ENCODE results near the gene AK9. TPM values are rescaled to one million over a fixed set of nuclear protein-coding genes. Genes with fewer than 3 reads are reported as not detected.
"Not testable (repeated sequence)": the region's sequence is repeated elsewhere in the genome, so short reads cannot be mapped to it uniquely, and the experiment has no call there.

AK9 gene
- total and polyA plus RNA-seq, 2 of the 8 experiments (the other 6 are each of a cell fraction or from before 2014, with no cell fraction given): 1.8 to 2.2 TPM

GRCh38 chr6:109713097-109713496 lies 22.1 kb upstream of the AK9 start (continued):
- TF ChIP-seq BCL11A (IDR thresholded peaks at IDR 0.05; ENCODE audit: low read depth in 2 of 2, low read length in 2 of 2): no peak
- no peak for TF ChIP-seq ASH2L (IDR thresholded peaks at IDR 0.05; ENCODE audit: low read length)
- TF ChIP-seq NANOG (IDR thresholded peaks at IDR 0.05; ENCODE audit: insufficient read depth, low read depth, low read length, poor library complexity, severe bottlenecking): no peak
- TF ChIP-seq HDAC6 (IDR thresholded peaks at IDR 0.05; ENCODE audit: low read depth, low read length): no peak
- TF ChIP-seq CBX8 (IDR thresholded peaks at IDR 0.05; ENCODE audit: borderline replicate concordance, low read depth, low read length): no peak

GRCh38 chr6:109708099-109708498 lies 17.1 kb upstream of the AK9 start:
- H2BK20ac ChIP-seq (ENCODE audit: low read length); H2BK12ac ChIP-seq (ENCODE audit: low read depth, low read length); H3K4me2 ChIP-seq (ENCODE audit: insufficient read depth in 1 of 2, low read depth in 2 of 2, low read length in 2 of 2); POLR2A ChIA-PET (ENCODE audit: partially characterized antibody); H2BK15ac ChIP-seq (ENCODE audit: low read length); H2BK120ac ChIP-seq (replicated peaks; ENCODE audit: low read depth, low read length); H3K27me3 ChIP-seq (replicated peaks in 1 of 4; ENCODE audit: control insufficient read depth in 3 of 4, extremely low read depth in 1 of 4, insufficient read depth in 3 of 4, low read length in 3 of 4); DNase-seq (ENCODE audit: low read depth in 1 of 2, low spot score in 2 of 2); H3K18ac ChIP-seq (ENCODE audit: extremely low read depth, low read length); H3K23ac ChIP-seq (ENCODE audit: insufficient read length); H3K23me2 ChIP-seq (ENCODE audit: low read depth, low read length); H3K9ac ChIP-seq (replicated peaks in 1 of 4; ENCODE audit: extremely low read depth in 1 of 4, low read depth in 3 of 4, low read length in 3 of 4); H4K8ac ChIP-seq (ENCODE audit: extremely low read depth, insufficient read depth, low read length); H4K91ac ChIP-seq (replicated peaks; ENCODE audit: insufficient read length, low read length); H3K4me1 ChIP-seq (replicated peaks in 1 of 4; ENCODE audit: control insufficient read depth in 3 of 4, insufficient read depth in 4 of 4, low read length in 3 of 4); H3K4me3 ChIP-seq (ENCODE audit: extremely low read depth in 1 of 4, insufficient read depth in 2 of 4, low read depth in 3 of 4, low read length in 4 of 4); H4K5ac ChIP-seq (ENCODE audit: insufficient read length, low read depth, low read length); H4K20me1 ChIP-seq (replicated peaks in 1 of 2; ENCODE audit: control insufficient read depth in 1 of 2, insufficient read depth in 2 of 2, low read length in 2 of 2); H3K9me3 ChIP-seq (ENCODE audit: insufficient read depth in 2 of 2, low read depth in 1 of 2, low read length in 1 of 2); H3K36me3 ChIP-seq (ENCODE audit: control insufficient read depth in 2 of 4, insufficient read depth in 4 of 4, low read length in 3 of 4); FAIRE-seq; H2BK5ac ChIP-seq (ENCODE audit: low read depth, low read length); H3K79me1 ChIP-seq (ENCODE audit: low read depth, low read length); H3K4ac ChIP-seq (replicated peaks; ENCODE audit: insufficient read length, low read depth, low read length); H2AK5ac ChIP-seq (ENCODE audit: low read depth, low read length); H2AFZ ChIP-seq (ENCODE audit: low read length); H3K56ac ChIP-seq (replicated peaks; ENCODE audit: insufficient read length, low read depth, low read length); H3K14ac ChIP-seq (ENCODE audit: insufficient read length); H3K27ac ChIP-seq (ENCODE audit: low read depth, low read length): not testable (repeated sequence)
- CTCF ChIA-PET (ENCODE audit: partially characterized antibody): interaction anchor here (1.4 to 5.2 kb wide), 4 partner anchors 75 to 346 kb away, joined by 4 to 27 read pairs (median 14); no protein-coding TSS in a partner anchor
- WGBS, 2 experiments (ENCODE audit: extremely low coverage in 1 of 2, insufficient coverage in 1 of 2, insufficient read length in 1 of 2, insufficient replicate concordance in 2 of 2, low coverage in 1 of 2, low lambda C conversion rate in 2 of 2, missing lambda C conversion rate in 1 of 2): 85% methylated on average over 2 of the region's 2 CpGs; no CpG with 5 or more reads in 1 of the 2 experiments
- peaks cover 0 to 41% of the 10 kb centered on the region in 2 experiments; a peak in 3 of 4 replicates for H3K79me2 ChIP-seq (ENCODE audit: control insufficient read depth in 1 of 2, insufficient read depth in 2 of 2, low read length in 2 of 2)
